Neural progenitor cell (in vitro differentiated cells): Measurements from ENCODE around the gene NAT8L. TPM values are rescaled to one million over a fixed set of nuclear protein-coding genes. Genes with fewer than 3 reads are reported as not detected.

Experiments used
- DNase-seq: peaks from one replicate; pipeline ENCODE4 v3.0.0-alpha.2; 2016; ENCODE audit warnings: low spot score
- H2AFZ ChIP-seq: fragments of 200-600 bp; sonication (generic); replicated peaks from 2 replicates; pipeline ENCODE4 v1.6.1; 2016; ENCODE audit warnings: antibody characterized with exemption
- H3F3A ChIP-seq: fragments of 200-600 bp; sonication (generic); 2 replicates; pipeline ENCODE4 v1.6.1; 2016; ENCODE audit warnings: antibody characterized with exemption, low read depth
- H3K27ac ChIP-seq: fragments of 200-600 bp; sonication (generic); 2 replicates; pipeline ENCODE4 v1.5.1; 2016; ENCODE audit warnings: mild to moderate bottlenecking
- H3K27me3 ChIP-seq: fragments of 200-600 bp; sonication (generic); 2 replicates; pipeline ENCODE4 v1.6.1; 2016; ENCODE audit warnings: mild to moderate bottlenecking, moderate library complexity
- H3K36me3 ChIP-seq: fragments of 200-600 bp; sonication (generic); 2 replicates; pipeline ENCODE4 v1.5.1; 2016
- H3K4me1 ChIP-seq: fragments of 200-600 bp; sonication (generic); 2 replicates; pipeline ENCODE4 v1.6.1; 2016; ENCODE audit warnings: mixed run types
- H3K4me2 ChIP-seq: fragments of 200-600 bp; sonication (generic); 2 replicates; pipeline ENCODE4 v1.6.1; 2016
- H3K4me3 ChIP-seq: fragments of 200-600 bp; sonication (generic); 2 replicates; pipeline ENCODE4 v1.5.1; 2016
- H3K79me2 ChIP-seq: fragments of 200-600 bp; sonication (generic); 2 replicates; pipeline ENCODE4 v1.6.1; 2016; ENCODE audit warnings: low read depth
- H3K9ac ChIP-seq: fragments of 200-600 bp; sonication (generic); 2 replicates; pipeline ENCODE4 v1.6.1; 2016
- H3K9me3 ChIP-seq: fragments of 200-600 bp; sonication (generic); 2 replicates; pipeline ENCODE4 v1.5.1; 2016; ENCODE audit warnings: low read depth
- H4K20me1 ChIP-seq: fragments of 200-600 bp; sonication (generic); 2 replicates; pipeline ENCODE4 v1.6.1; 2016; ENCODE audit warnings: low read depth
- H3K27ac Mint-ChIP-seq: 3 replicates; pipeline ENCODE4 v1.8.0; 2021; ENCODE audit warnings: mixed read lengths
- H3K27me3 Mint-ChIP-seq: 2 replicates; pipeline ENCODE4 v1.8.0; 2022; ENCODE audit warnings: low read depth, mild to moderate bottlenecking, inconsistent platforms, moderate library complexity, mixed read lengths; ENCODE audit not compliant: insufficient read depth
- H3K36me3 Mint-ChIP-seq: 3 replicates; pipeline ENCODE4 v1.8.0; 2021; ENCODE audit warnings: mixed read lengths
- H3K4me1 Mint-ChIP-seq: 3 replicates; pipeline ENCODE4 v1.8.0; 2021; ENCODE audit warnings: mixed read lengths
- H3K4me3 Mint-ChIP-seq: 3 replicates; pipeline ENCODE4 v1.8.0; 2021; ENCODE audit warnings: mild to moderate bottlenecking, moderate library complexity, mixed read lengths
- H3K9me3 Mint-ChIP-seq: 3 replicates; pipeline ENCODE4 v1.8.0; 2020; ENCODE audit warnings: mixed read lengths
- EZH2 ChIP-seq: fragments of 200-600 bp; sonication (generic); IDR thresholded peaks from 2 replicates; pipeline ENCODE4 v1.6.1; 2017; ENCODE audit warnings: antibody characterized with exemption, mild to moderate bottlenecking, moderate library complexity
- EZH2phosphoT487 ChIP-seq: fragments of 200-600 bp; sonication (generic); IDR thresholded peaks from 2 replicates; pipeline ENCODE4 v1.6.1; 2017; ENCODE audit warnings: antibody characterized with exemption
- total RNA-seq: library from RNA; depleted of rRNA; stranded (reverse); fragments of >200 nt; gene quantifications from 2 replicates; pipeline ENCODE4 v1.2.3, GENCODE V29; 2015; ENCODE audit warnings: low replicate concordance
- TF ChIP-seq, protein P1 (sequence below): fragments of 200-600 bp; sonication (generic); IDR thresholded peaks from 2 replicates; pipeline ENCODE4 v1.5.1; 2017; ENCODE audit warnings: antibody characterized with exemption, mild to moderate bottlenecking

The NAT8L gene
- total RNA-seq, 1 donor from 2014 or later = 0.62 TPM

DNA sequence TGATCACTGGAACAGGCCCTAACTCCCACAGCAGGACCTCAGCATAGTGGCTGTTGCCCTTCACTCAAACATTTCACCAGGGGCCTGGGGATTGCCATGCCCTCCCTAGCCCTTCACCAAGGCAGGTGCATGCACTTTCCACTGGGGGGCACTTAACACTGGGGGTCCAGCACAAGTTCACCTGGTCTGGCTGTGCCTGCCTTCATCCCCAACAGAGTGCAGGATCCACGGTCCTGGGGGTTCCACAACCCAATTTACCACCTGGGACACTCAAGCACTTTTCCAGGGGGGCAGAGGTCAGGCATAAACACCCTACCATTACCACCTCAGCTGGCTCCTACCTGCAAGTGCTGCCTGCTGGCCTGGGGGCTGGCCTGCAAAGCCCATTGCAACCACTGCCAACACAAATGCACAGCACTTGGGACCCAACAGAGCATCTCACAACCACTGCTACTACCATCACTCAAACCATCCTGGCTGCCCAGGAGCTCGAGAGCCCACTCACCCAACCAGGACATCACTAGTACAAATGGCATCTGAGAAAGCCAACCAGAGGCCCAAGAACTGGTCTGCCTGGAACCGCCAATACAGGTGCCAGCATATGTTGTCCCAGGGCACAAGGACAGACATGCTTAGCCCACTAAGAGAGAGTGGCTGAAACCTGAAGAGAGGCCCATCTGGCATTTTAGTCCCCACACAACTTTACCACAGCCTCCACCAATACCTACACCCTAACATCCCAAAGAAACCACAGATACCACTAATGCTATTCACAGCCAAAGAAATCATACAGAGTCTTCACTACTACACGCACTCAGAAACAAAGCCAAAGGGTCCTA is 43.1 kb downstream of the NAT8L start:
- Mint-ChIP-seq H3K27ac (no peak overlapping the region), H3K9me3 (peaks cover 22% of the 10 kb centered on the region), H3K27me3 (peaks cover 3% of the 10 kb centered on the region), H3K4me3 (no peak overlapping the region), H3K4me1 (no peaks in the 10 kb centered on the region), H3K36me3 (peaks cover 6% of the 10 kb centered on the region)
- H3K79me2 ChIP-seq = no peaks in the 10 kb centered on the region
- TF ChIP-seq EZH2phosphoT487 = no peak
- TF ChIP-seq, protein P1, sequence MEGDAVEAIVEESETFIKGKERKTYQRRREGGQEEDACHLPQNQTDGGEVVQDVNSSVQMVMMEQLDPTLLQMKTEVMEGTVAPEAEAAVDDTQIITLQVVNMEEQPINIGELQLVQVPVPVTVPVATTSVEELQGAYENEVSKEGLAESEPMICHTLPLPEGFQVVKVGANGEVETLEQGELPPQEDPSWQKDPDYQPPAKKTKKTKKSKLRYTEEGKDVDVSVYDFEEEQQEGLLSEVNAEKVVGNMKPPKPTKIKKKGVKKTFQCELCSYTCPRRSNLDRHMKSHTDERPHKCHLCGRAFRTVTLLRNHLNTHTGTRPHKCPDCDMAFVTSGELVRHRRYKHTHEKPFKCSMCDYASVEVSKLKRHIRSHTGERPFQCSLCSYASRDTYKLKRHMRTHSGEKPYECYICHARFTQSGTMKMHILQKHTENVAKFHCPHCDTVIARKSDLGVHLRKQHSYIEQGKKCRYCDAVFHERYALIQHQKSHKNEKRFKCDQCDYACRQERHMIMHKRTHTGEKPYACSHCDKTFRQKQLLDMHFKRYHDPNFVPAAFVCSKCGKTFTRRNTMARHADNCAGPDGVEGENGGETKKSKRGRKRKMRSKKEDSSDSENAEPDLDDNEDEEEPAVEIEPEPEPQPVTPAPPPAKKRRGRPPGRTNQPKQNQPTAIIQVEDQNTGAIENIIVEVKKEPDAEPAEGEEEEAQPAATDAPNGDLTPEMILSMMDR = no peak
- TF ChIP-seq EZH2 = no peak
- H3K9ac ChIP-seq = no peak overlapping the region
- no peak overlapping the region for H3K4me3 ChIP-seq
- no peaks in the 10 kb centered on the region for H3K9me3 ChIP-seq
- no peak overlapping the region for H3K27ac ChIP-seq
- no peak overlapping the region for H3K4me2 ChIP-seq
- no peaks in the 10 kb centered on the region for H4K20me1 ChIP-seq
- no peaks in the 10 kb centered on the region for H3K4me1 ChIP-seq
- no peaks in the 10 kb centered on the region for H3K36me3 ChIP-seq
- H3F3A ChIP-seq = no peaks in the 10 kb centered on the region
- no peak for DNase-seq
- no peak overlapping the region for H2AFZ ChIP-seq
- H3K27me3 ChIP-seq = peaks cover 12% of the 10 kb centered on the region

DNA sequence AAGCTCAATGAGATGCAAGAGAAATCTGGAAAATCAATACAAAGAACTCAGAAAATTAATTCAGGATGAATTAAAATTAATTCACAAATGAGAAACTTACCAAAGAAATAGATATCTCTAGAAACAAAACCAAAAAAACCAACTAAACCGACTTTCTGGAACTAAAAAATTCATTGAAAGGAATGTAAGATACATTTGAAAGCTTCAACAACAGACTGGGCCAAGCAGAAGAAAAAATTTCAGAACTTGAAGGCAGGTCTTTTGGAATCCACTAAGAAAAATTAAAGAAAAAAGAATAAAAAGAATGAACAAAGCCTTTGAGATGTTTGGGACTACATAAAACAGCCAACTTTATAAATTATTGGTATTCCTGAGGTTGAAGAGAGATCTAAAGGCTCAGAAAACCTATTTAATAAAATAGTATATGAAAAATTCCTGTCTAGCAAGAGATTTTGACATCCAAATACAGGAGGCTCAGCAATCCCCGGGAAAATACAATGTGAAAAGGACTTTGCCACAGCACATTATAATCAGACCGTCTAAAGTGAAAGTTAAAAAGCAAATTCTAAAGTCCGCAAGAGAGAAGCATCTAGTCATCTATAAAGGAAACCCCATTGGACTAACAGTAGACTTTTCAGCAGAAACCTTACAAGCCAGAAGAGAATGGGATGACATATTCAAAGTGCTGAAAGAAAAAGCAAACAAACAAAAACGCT is 44.2 kb downstream of the NAT8L start:
- Histone ChIP-seq H2AFZ (no peak overlapping the region), H3K4me2 (no peak overlapping the region), H3K27me3 (peaks cover 12% of the 10 kb centered on the region), H3F3A (no peaks in the 10 kb centered on the region), H4K20me1 (no peaks in the 10 kb centered on the region), H3K4me1 (no peaks in the 10 kb centered on the region), H3K9ac (no peak overlapping the region), H3K9me3 (no peaks in the 10 kb centered on the region), H3K79me2 (no peaks in the 10 kb centered on the region), H3K27ac (no peak overlapping the region), H3K4me3 (no peak overlapping the region), H3K36me3 (no peaks in the 10 kb centered on the region)
- Mint-ChIP-seq H3K4me3 (no peak overlapping the region), H3K27me3 (peaks cover 3% of the 10 kb centered on the region), H3K9me3 (peaks cover 22% of the 10 kb centered on the region), H3K27ac (no peak overlapping the region), H3K36me3 (peaks cover 6% of the 10 kb centered on the region), H3K4me1 (no peaks in the 10 kb centered on the region)
- no peak for DNase-seq
- no peak for TF ChIP-seq EZH2phosphoT487
- no peak for TF ChIP-seq EZH2
- TF ChIP-seq, protein P1 = no peak

DNA sequence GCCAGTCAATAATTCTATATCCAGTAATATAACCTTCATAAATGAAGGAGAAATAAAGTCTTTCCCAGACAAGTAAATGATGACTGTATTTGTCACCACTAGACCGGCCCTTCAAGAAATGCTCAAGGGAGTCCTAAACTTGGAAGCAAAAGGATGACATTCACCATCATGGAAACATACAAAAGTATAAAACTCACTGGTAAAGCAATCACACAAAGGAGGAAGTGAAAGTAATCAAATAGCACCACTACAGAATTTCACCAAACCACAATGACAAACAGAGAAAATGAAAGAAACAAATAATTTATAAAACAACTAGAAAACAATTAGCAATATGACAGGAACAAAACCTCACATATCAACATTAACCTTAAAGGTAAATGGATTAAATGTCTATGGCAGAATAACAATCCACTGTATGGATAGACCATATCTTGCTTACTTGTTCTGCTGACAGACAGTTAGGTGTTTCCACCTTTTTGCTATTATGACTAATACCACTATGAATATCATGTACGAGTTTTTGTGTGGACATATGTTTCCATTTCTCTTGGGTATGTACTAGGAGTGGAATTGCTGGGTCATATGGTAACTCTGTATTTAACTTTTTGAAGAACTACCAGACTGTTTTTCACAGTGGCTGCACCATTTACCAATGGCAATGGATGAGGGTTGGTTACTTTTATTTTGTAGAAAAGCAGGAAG is 44.9 kb downstream of the NAT8L start:
- Histone ChIP-seq H3K79me2 (no peaks in the 10 kb centered on the region), H2AFZ (no peak overlapping the region), H4K20me1 (no peaks in the 10 kb centered on the region), H3K36me3 (no peaks in the 10 kb centered on the region), H3K9ac (no peak overlapping the region), H3F3A (no peaks in the 10 kb centered on the region), H3K9me3 (no peaks in the 10 kb centered on the region), H3K4me2 (no peak overlapping the region), H3K4me1 (no peaks in the 10 kb centered on the region), H3K4me3 (no peak overlapping the region), H3K27me3 (peaks cover 16% of the 10 kb centered on the region), H3K27ac (no peak overlapping the region)
- Mint-ChIP-seq H3K36me3 (peaks cover 6% of the 10 kb centered on the region), H3K27me3 (peaks cover 3% of the 10 kb centered on the region), H3K9me3 (peaks cover 22% of the 10 kb centered on the region), H3K4me3 (no peak overlapping the region), H3K4me1 (no peaks in the 10 kb centered on the region), H3K27ac (no peak overlapping the region)
- TF ChIP-seq, protein P1 = no peak
- TF ChIP-seq EZH2 = no peak
- no peak for TF ChIP-seq EZH2phosphoT487
- no peak for DNase-seq
